HEK293T (cell line): ENCODE data around the gene CCDC51.
A peak's percentile ranks its signal among the peaks of the same experiment; 100 is the strongest.

ENCODE experiments used
- CTCF ChIA-PET: fragments of 350-600 bp; formaldehyde crosslinking; extraction: SDS; loops from one replicate; lab custom pipeline; 2021; ENCODE audit warnings: antibody characterized with exemption, inconsistent platforms; lab: Yijun Ruan, JAX
- POLR2A ChIA-PET: fragments of 350-600 bp; formaldehyde crosslinking; extraction: SDS; loops from one replicate; lab custom pipeline; 2020; ENCODE audit warnings: antibody characterized with exemption, inconsistent platforms; lab: Yijun Ruan, JAX
- DNase-seq: peaks from one replicate; pipeline ENCODE4 v3.0.0; 2012; ENCODE audit warnings: mixed read lengths; ENCODE audit errors: extremely low spot score
- ARNT ChIP-seq: fragments of 450-650 bp; IDR thresholded peaks from 2 replicates; pipeline ENCODE4 v1.6.1; 2017; ENCODE audit warnings: mild to moderate bottlenecking
- BHLHE40 ChIP-seq: fragments of 450-650 bp; IDR thresholded peaks from 2 replicates; pipeline ENCODE4 v1.6.1; 2016; ENCODE audit warnings: mild to moderate bottlenecking, moderate library complexity, borderline replicate concordance
- CTBP1 ChIP-seq: fragments of 450-650 bp; IDR thresholded peaks from 2 replicates; pipeline ENCODE4 v1.6.1; 2016; ENCODE audit warnings: borderline replicate concordance
- ELF4 ChIP-seq: fragments of 450-650 bp; IDR thresholded peaks from 2 replicates; pipeline ENCODE4 v1.6.1; 2017; ENCODE audit warnings: antibody characterized with exemption
- FOXA1 ChIP-seq: fragments of 450-650 bp; IDR thresholded peaks from 2 replicates; pipeline ENCODE4 v1.6.1; 2016; ENCODE audit warnings: mild to moderate bottlenecking
- FOXK2 ChIP-seq: fragments of 450-650 bp; IDR thresholded peaks from 2 replicates; pipeline ENCODE4 v1.6.1; 2016; ENCODE audit warnings: mild to moderate bottlenecking
- FOXM1 ChIP-seq: fragments of 450-650 bp; IDR thresholded peaks from 2 replicates; pipeline ENCODE4 v1.6.1; 2017; ENCODE audit warnings: mild to moderate bottlenecking, borderline replicate concordance
- HDGF ChIP-seq: fragments of 450-650 bp; IDR thresholded peaks from 2 replicates; pipeline ENCODE4 v1.6.1; 2017; ENCODE audit warnings: antibody characterized with exemption, borderline replicate concordance
- L3MBTL2 ChIP-seq: fragments of 450-650 bp; conservative IDR thresholded peaks from 2 replicates; pipeline ENCODE4 v1.6.1; 2016; ENCODE audit warnings: mild to moderate bottlenecking
- LEF1 ChIP-seq: fragments of 450-650 bp; IDR thresholded peaks from 2 replicates; pipeline ENCODE4 v1.6.1; 2017; ENCODE audit warnings: mild to moderate bottlenecking, borderline replicate concordance
- NFRKB ChIP-seq: fragments of 450-650 bp; IDR thresholded peaks from 2 replicates; pipeline ENCODE4 v1.6.1; 2016; ENCODE audit warnings: mild to moderate bottlenecking, moderate library complexity
- PKNOX1 ChIP-seq: fragments of 450-650 bp; IDR thresholded peaks from 2 replicates; pipeline ENCODE4 v1.6.1; 2016
- SP1 ChIP-seq: fragments of 450-650 bp; IDR thresholded peaks from 2 replicates; pipeline ENCODE4 v1.6.1; 2017
- SUZ12 ChIP-seq: fragments of 450-650 bp; IDR thresholded peaks from 2 replicates; pipeline ENCODE4 v1.6.1; 2016; ENCODE audit warnings: mild to moderate bottlenecking
- TARDBP ChIP-seq: fragments of 450-650 bp; IDR thresholded peaks from 2 replicates; pipeline ENCODE4 v1.6.1; 2016
- ZNF384 ChIP-seq: fragments of 450-650 bp; IDR thresholded peaks from 2 replicates; pipeline ENCODE4 v1.6.1; 2016

CCDC51 gene

GRCh38 chr3:48467110-48467454, 27.2 kb upstream of the CCDC51 start:
- no peak for TF ChIP-seq BHLHE40
- TF ChIP-seq L3MBTL2: no peak
- no peak for TF ChIP-seq FOXK2
- TF ChIP-seq HDGF: no peak
- TF ChIP-seq ZNF384: no peak
- no peak for TF ChIP-seq LEF1
- TF ChIP-seq PKNOX1: no peak
- TF ChIP-seq SUZ12: no peak
- TF ChIP-seq FOXM1: no peak
- TF ChIP-seq TARDBP: no peak
- TF ChIP-seq NFRKB: no peak
- TF ChIP-seq ELF4: no peak
- POLR2A ChIA-PET: interaction anchor here (1.1 to 1.3 kb wide), 2 partner anchors 21 to 37 kb away, joined by 4 to 5 read pairs; partner anchors contain the start of genes ATRIP and SHISA5
- CTCF ChIA-PET: interaction anchor here (1.2 kb wide), 1 partner anchor 31 kb away, joined by 4 read pairs; no protein-coding TSS in a partner anchor
- DNase-seq: no peak

- no peak for TF ChIP-seq ARNT
- TF ChIP-seq TARDBP: no peak
- no peak for TF ChIP-seq PKNOX1
- TF ChIP-seq FOXK2: no peak
- no peak for TF ChIP-seq CTBP1
- TF ChIP-seq FOXM1: no peak
- no peak for TF ChIP-seq NFRKB
- TF ChIP-seq SP1: no peak
- no peak for TF ChIP-seq SUZ12
- no peak for TF ChIP-seq BHLHE40
- TF ChIP-seq ELF4: no peak
- no peak for TF ChIP-seq HDGF
- DNase-seq: no peak
- ChIA-PET POLR2A (interaction anchor here (1.1 to 1.3 kb wide), 3 partner anchors 16 to 38 kb away, joined by 4 to 5 read pairs (median 4); partner anchors contain the start of genes ATRIP and SHISA5), CTCF (no interaction called here)
These were observed 26.6 kb upstream of the CCDC51 start for GRCh38 chr3:48466386-48467109.

GRCh38 chr3:48465531-48466378, 25.8 kb upstream of the CCDC51 start:
- peak; percentile 36 for DNase-seq
- CTCF ChIA-PET: no interaction called here
- TF ChIP-seq SP1 (no peak), FOXK2 (no peak), LEF1 (no peak), TARDBP (no peak), FOXM1 (no peak), ZNF384 (no peak), BHLHE40 (no peak), PKNOX1 (no peak), L3MBTL2 (no peak), ARNT (no peak), NFRKB (no peak)

GRCh38 chr3:48465237-48465530, 25.3 kb upstream of the CCDC51 start:
- ChIA-PET CTCF (no interaction called here), POLR2A (no interaction called here)
- TF ChIP-seq L3MBTL2 (no peak), FOXM1 (no peak), LEF1 (no peak), ELF4 (no peak), FOXA1 (no peak), ARNT (no peak), ZNF384 (no peak), NFRKB (no peak), FOXK2 (no peak), BHLHE40 (no peak), TARDBP (no peak), SUZ12 (no peak), HDGF (no peak), SP1 (no peak), PKNOX1 (no peak), CTBP1 (no peak)
- no peak for DNase-seq

More at GRCh38 chr3:48465531-48466378, 25.8 kb upstream of the CCDC51 start:
- POLR2A ChIA-PET: interaction anchor here (1.1 to 1.3 kb wide), 3 partner anchors 15 to 39 kb away, joined by 4 to 5 read pairs (median 4); partner anchors contain the start of genes ATRIP and SHISA5

GRCh38 chr3:48464713-48465221, 24.8 kb upstream of the CCDC51 start:
- DNase-seq: no peak
- CTCF ChIA-PET: interaction anchor here (0.6 to 1.7 kb wide), 2 partner anchors 39 to 84 kb away, joined by 3 to 7 read pairs; partner anchors contain the start of gene SHISA5
- POLR2A ChIA-PET: interaction anchor here (1.1 to 1.2 kb wide), 3 partner anchors 18 to 92 kb away, joined by 3 to 4 read pairs (median 3); partner anchors contain the start of genes ATRIP, CCDC51 and PFKFB4

More at GRCh38 chr3:48464713-48465221, 24.8 kb upstream of the CCDC51 start:
- TF ChIP-seq FOXK2 (no peak), SP1 (no peak), BHLHE40 (no peak), L3MBTL2 (no peak), PKNOX1 (no peak), TARDBP (no peak), LEF1 (no peak), ELF4 (no peak), HDGF (no peak), NFRKB (no peak), CTBP1 (no peak), ARNT (no peak), FOXA1 (no peak), SUZ12 (no peak), ZNF384 (no peak), FOXM1 (no peak)
